GM12878 (cell line): ENCODE results near the gene DDX54. TPM values are rescaled to one million over a fixed set of nuclear protein-coding genes. Genes with fewer than 3 reads are reported as not detected.

Experiments used
- ATAC-seq: fragments of 200-7000 bp; cut with Tn5 transposase; 3 replicates; pipeline ENCODE4 v1.9.1; 2020; ENCODE audit warnings: mild to moderate bottlenecking, moderate library complexity
- BruUV-seq: library from RNA; stranded (reverse); fragments of 400-500 nt; replicated peaks from 2 replicates; lab custom pipeline; 2021; lab: Mats Ljungman, UMichigan
- CTCF ChIA-PET: fragments of 300-600 bp; sonication (Branson Sonifier 250); formaldehyde crosslinking; extraction: SDS; loops from one replicate; lab custom pipeline; 2021; ENCODE audit warnings: inconsistent platforms; lab: Yijun Ruan, JAX
- POLR2A ChIA-PET: fragments of 350-600 bp; formaldehyde crosslinking; extraction: SDS; loops from one replicate; lab custom pipeline; 2021; ENCODE audit warnings: inconsistent platforms; lab: Charles Lee
- RAD21 ChIA-PET: fragments of 300-600 bp; sonication (Branson Sonifier 250); formaldehyde crosslinking; loops from one replicate; lab custom pipeline; 2023; ENCODE audit warnings: antibody characterized with exemption; ENCODE audit not compliant: unreplicated experiment; lab: Charles Lee
- SMC1A ChIA-PET: fragments of 300-600 bp; sonication (Branson Sonifier 250); formaldehyde crosslinking; loops from one replicate; lab custom pipeline; 2023; ENCODE audit not compliant: unreplicated experiment, uncharacterized antibody; lab: Charles Lee
- DNase-seq: peaks from one replicate; pipeline ENCODE4 v3.0.0-alpha.2; 2011; ENCODE audit warnings: low read depth, low spot score
- FAIRE-seq: peaks from 3 replicates; lab custom pipeline; 2011; peaks lifted over from hg19 to GRCh38; lab: Jason Lieb, UNC
- H2AFZ ChIP-seq: 2 replicates; pipeline ENCODE4 v1.6.0; 2011; ENCODE audit warnings: low read depth, low read length, control low read depth; ENCODE audit not compliant: control insufficient read depth
- H3K27ac ChIP-seq: 2 replicates; pipeline ENCODE4 v1.5.1; 2011; ENCODE audit warnings: control low read depth; ENCODE audit not compliant: control insufficient read depth, insufficient read depth
- H3K27me3 ChIP-seq, 2 experiments: replicated peaks in 1 of 2; 2 replicates each; pipeline versions ENCODE4 v1.6.0 to v1.6.1; 2011; ENCODE audit warnings: low read length in 1 of 2; ENCODE audit not compliant: control insufficient read depth in 2 of 2, insufficient read depth in 2 of 2
- H3K36me3 ChIP-seq, 2 experiments: 2 replicates each; pipeline ENCODE4 v1.5.1; 2011; ENCODE audit warnings: low read length in 1 of 2; ENCODE audit not compliant: control insufficient read depth in 2 of 2, insufficient read depth in 2 of 2
- H3K4me1 ChIP-seq: 2 replicates; pipeline ENCODE4 v1.6.1; 2011; ENCODE audit warnings: mild to moderate bottlenecking, low read length, moderate library complexity, mixed read lengths; ENCODE audit not compliant: control insufficient read depth, insufficient read depth
- H3K4me2 ChIP-seq: 2 replicates; pipeline ENCODE4 v1.6.0; 2011; ENCODE audit warnings: control low read depth; ENCODE audit not compliant: control insufficient read depth, insufficient read depth
- H3K4me3 ChIP-seq: fragments of 200-600 bp; sonication (generic); 2 replicates; pipeline ENCODE4 v1.5.1; 2016
- H3K79me2 ChIP-seq: 2 replicates; pipeline ENCODE4 v1.6.0; 2011; ENCODE audit warnings: low read length; ENCODE audit not compliant: control insufficient read depth, insufficient read depth
- H3K9ac ChIP-seq: 2 replicates; pipeline ENCODE4 v1.8.0; 2011; ENCODE audit warnings: low read length, control low read depth, mixed read lengths; ENCODE audit not compliant: control insufficient read depth, insufficient read depth
- H3K9me3 ChIP-seq: replicated peaks from 3 replicates; pipeline ENCODE4 v1.5.1; 2011; ENCODE audit warnings: mild to moderate bottlenecking, low read length; ENCODE audit not compliant: control insufficient read depth, insufficient read depth
- H4K20me1 ChIP-seq: 2 replicates; pipeline ENCODE4 v1.6.0; 2011; ENCODE audit not compliant: control insufficient read depth, insufficient read depth
- CBX3 ChIP-seq: fragments of 200-600 bp; sonication (generic); IDR thresholded peaks from 2 replicates; pipeline ENCODE4 v1.6.1; 2016; ENCODE audit warnings: low read depth, borderline replicate concordance
- EP300 ChIP-seq, 2 experiments: fragments of 150-350 bp in 1 of 2; IDR thresholded peaks; 2 replicates each; pipeline ENCODE4 v1.6.1; 2011 to 2012; ENCODE audit warnings: low read depth in 2 of 2, low read length in 2 of 2, borderline replicate concordance in 1 of 2, improper control_type of control experiment in 1 of 2, inconsistent platforms in 1 of 2; ENCODE audit not compliant: control insufficient read depth in 1 of 2
- NFXL1 ChIP-seq: fragments of 450-650 bp; IDR thresholded peaks from 2 replicates; pipeline ENCODE4 v1.6.1; 2017; ENCODE audit warnings: antibody characterized with exemption, mild to moderate bottlenecking, borderline replicate concordance
- PRDM15 ChIP-seq: fragments of 450-650 bp; formaldehyde crosslinking; IDR thresholded peaks from 2 replicates; pipeline ENCODE4 v1.4.0; 2020; ENCODE audit warnings: mild to moderate bottlenecking, moderate library complexity
- WGBS: methylation state at CpG from one replicate; pipeline ENCODE4 v1.1.6; 2016; ENCODE audit warnings: low lambda C conversion rate; ENCODE audit not compliant: insufficient replicate concordance, insufficient coverage; ENCODE audit errors: missing lambda C conversion rate; 5-methylcytosine and 5-hydroxymethylcytosine counted together
- in situ Hi-C: fragments of 300-500 bp; cut with MboI; formaldehyde crosslinking; loops from 9 replicates; pipeline ENCODE4 v1.14.3; 2018; ENCODE audit warnings: mixed read lengths
- intact Hi-C: fragments of 100-400 bp; cut with micrococcal nuclease; formaldehyde crosslinking; loops from one replicate; pipeline ENCODE4 v1.14.2; 2022; ENCODE audit not compliant: unreplicated experiment
- polyA plus RNA-seq, 11 experiments: library from polyadenylated mRNA; depleted of rRNA in 4 of 11; unstranded in 6 of 11; stranded (reverse) in 5 of 11; fragments of >200 nt; fragmentation: Nextera tagmentation in 4 of 11; fragmentation: Illumina TruSeq in 1 of 11; extraction: Ambion mirVana in 4 of 11; extraction: Trizol in 1 of 11; gene quantifications; 1 replicate in 1 of 11; 2 replicates in 10 of 11; pipeline versions ENCODE4 v1.2.1 to v1.2.3, GENCODE V29; 2011 to 2016; ENCODE audit warnings: inconsistent platforms in 2 of 11, missing spikeins in 2 of 11, low read depth in 1 of 11
- total RNA-seq, 4 experiments: library from RNA; depleted of rRNA in 3 of 4; stranded (reverse); fragments of >200 nt in 3 of 4; fragmentation: Illumina TruSeq in 1 of 4; extraction: Trizol in 1 of 4; gene quantifications; 2 replicates each; pipeline versions ENCODE4 v1.2.1 to v1.2.3, GENCODE V29; 2013 to 2021

DDX54 gene
- total and polyA plus RNA-seq, 10 of the 15 experiments (the other 5 are each of a cell fraction or from before 2014, with no cell fraction given) = 1.9 to 115 (median 56.3) TPM

- Histone ChIP-seq H4K20me1 (no peaks in the 10 kb centered on the region), H3K9me3 (no peaks in the 10 kb centered on the region), H3K27me3 (no peaks in the 10 kb centered on the region), H3K4me1 (peaks cover 31% of the 10 kb centered on the region), H3K9ac (no peak overlapping the region), H3K4me3 (no peak overlapping the region), H3K79me2 (no peaks in the 10 kb centered on the region), H3K4me2 (no peak overlapping the region), H3K36me3 (no peaks in the 10 kb centered on the region), H2AFZ (no peak overlapping the region), H3K27ac (no peak overlapping the region)
- in situ Hi-C loops = loop anchor here (25.0 kb wide), 1 partner anchor 1779 kb away; no protein-coding TSS in a partner anchor
- intact Hi-C loops = no loop called here
- DNase-seq (no peak), FAIRE-seq (no peak), ATAC-seq (no peak)
- ChIA-PET POLR2A (interaction anchor here (0.7 to 4.5 kb wide), 2 partner anchors 9 to 13 kb away, joined by 3 to 24 read pairs; no protein-coding TSS in a partner anchor), RAD21 (interaction anchor here (0.6 to 1.8 kb wide), 2 partner anchors 14 to 20 kb away, joined by 3 to 8 read pairs; no protein-coding TSS in a partner anchor), CTCF (interaction anchor here (0.6 to 0.7 kb wide), 2 partner anchors 133 to 332 kb away, joined by 3 read pairs; no protein-coding TSS in a partner anchor), SMC1A (interaction anchor here (1.0 to 11.1 kb wide), 2 partner anchors 11 to 13 kb away, joined by 3 to 237 read pairs; partner anchors contain the start of gene TPCN1)
- TF ChIP-seq PRDM15 (CRISPR knock-in tag) = no peak
- no peak for TF ChIP-seq NFXL1
- TF ChIP-seq CBX3 = no peak
- TF ChIP-seq EP300 (IDR thresholded peaks at IDR 0.05; ENCODE audit: borderline replicate concordance in 1 of 2, control insufficient read depth in 1 of 2, low read depth in 2 of 2, low read length in 2 of 2) = no peak
- 60% methylated on average over 2 of the region's 2 CpGs for WGBS
- no TSS peak for BruUV-seq
Observed at GRCh38 chr12:113216027-113216426, 30.7 kb upstream of the DDX54 start.
